Measurements from ENCODE around the gene SRPK1.

The SRPK1 gene

GRCh38 chr6:35817515-35817914, 103.4 kb downstream of the SRPK1 start:
- DNase-seq (ENCODE audit: low spot score): no peak

- DNase-seq (ENCODE audit: low spot score): no peak
Measured at GRCh38 chr6:35811699-35811995, 109.3 kb downstream of the SRPK1 start.

- no peak for DNase-seq (ENCODE audit: low spot score)
Measured at GRCh38 chr6:35810971-35811698, 109.8 kb downstream of the SRPK1 start.

GRCh38 chr6:35809809-35810208, 111.1 kb downstream of the SRPK1 start:
- no peak for DNase-seq (ENCODE audit: low spot score)

- no peak for DNase-seq (ENCODE audit: low spot score)
Measured at GRCh38 chr6:35808688-35809087, 112.2 kb downstream of the SRPK1 start.

- DNase-seq (ENCODE audit: low spot score): peak; percentile 78
Measured at GRCh38 chr6:35804996-35805736, 115.7 kb downstream of the SRPK1 start, which contains the start of gene LHFPL5. LHFPL5 (plus strand) TSS chr6:35805352; CDS start chr6:35805671, 319 bp downstream.

GRCh38 chr6:35801148-35801547, 119.8 kb downstream of the SRPK1 start:
- no peak for DNase-seq (ENCODE audit: low spot score)

GRCh38 chr6:35798706-35799105, 122.2 kb downstream of the SRPK1 start:
- DNase-seq (ENCODE audit: low spot score): no peak

- no peak for DNase-seq (ENCODE audit: low spot score)
Measured at GRCh38 chr6:35797837-35798526, 122.9 kb downstream of the SRPK1 start.

- DNase-seq (ENCODE audit: low spot score): no peak
Measured at GRCh38 chr6:35796236-35796635, 124.7 kb downstream of the SRPK1 start.

- no peak for DNase-seq (ENCODE audit: low spot score)
Measured at GRCh38 chr6:35795453-35796071, 125.3 kb downstream of the SRPK1 start.

- DNase-seq (ENCODE audit: low spot score): no peak
Measured at GRCh38 chr6:35794536-35795452, 126.1 kb downstream of the SRPK1 start.

GRCh38 chr6:35790683-35791082, 130.2 kb downstream of the SRPK1 start:
- DNase-seq (ENCODE audit: low spot score): no peak

- no peak for DNase-seq (ENCODE audit: low spot score)
Measured at GRCh38 chr6:35788423-35788982, 132.4 kb downstream of the SRPK1 start.

- DNase-seq (ENCODE audit: low spot score): no peak
Measured at GRCh38 chr6:35787266-35788218, 133.4 kb downstream of the SRPK1 start.

- no peak for DNase-seq (ENCODE audit: low spot score)
Measured at GRCh38 chr6:35786810-35787209, 134.1 kb downstream of the SRPK1 start.

- DNase-seq (ENCODE audit: low spot score): no peak
Measured at GRCh38 chr6:35786272-35786671, 134.6 kb downstream of the SRPK1 start.

- no peak for DNase-seq (ENCODE audit: low spot score)
Measured at GRCh38 chr6:35784200-35784599, 136.7 kb downstream of the SRPK1 start.
